ENCODE measurements around the gene NEK10.
A peak's percentile ranks its signal among the peaks of the same experiment; 100 is the strongest.

The NEK10 gene

DNA sequence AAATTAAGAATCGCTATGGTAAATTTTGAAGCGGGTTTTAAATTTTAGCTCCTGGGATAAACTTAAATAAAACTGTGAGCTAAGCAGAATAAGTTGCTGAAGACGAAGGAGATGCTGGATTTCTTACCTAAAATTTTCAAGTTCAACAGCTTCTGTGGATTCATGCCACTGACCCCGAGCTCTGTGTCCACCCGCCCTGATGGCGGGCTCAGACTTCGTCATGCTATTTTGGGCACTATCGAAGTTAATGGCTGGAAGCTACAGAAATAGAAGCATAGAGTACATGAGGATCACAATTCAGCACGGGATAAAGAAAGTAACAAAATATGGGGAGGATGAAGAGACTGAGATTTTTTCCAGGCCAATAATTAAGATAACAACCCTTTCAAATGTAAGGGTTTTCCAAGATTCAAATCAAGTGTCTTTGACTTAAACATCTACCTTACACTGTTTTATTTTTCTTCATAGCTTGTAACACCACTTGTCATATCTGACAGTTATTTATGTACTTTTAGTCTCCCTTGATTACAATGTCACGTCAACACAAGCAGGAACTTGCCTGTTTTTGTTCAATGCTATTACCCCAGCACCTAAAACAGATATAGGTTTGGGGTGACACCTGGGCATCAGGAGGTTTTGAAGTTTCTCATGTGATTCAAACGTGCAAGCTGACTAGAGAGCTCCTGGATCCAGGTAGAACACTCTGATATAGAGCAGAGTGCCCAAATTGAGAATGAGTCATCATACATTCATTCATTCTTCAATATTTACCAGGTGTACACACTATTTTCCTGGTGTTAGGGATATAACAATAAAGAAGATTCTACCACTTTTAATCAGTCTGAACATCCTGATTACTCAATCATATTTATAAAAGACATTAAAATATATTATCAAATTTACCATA is 23.0 kb downstream of the NEK10 start:
- no peak overlapping the region for H3K4me3 ChIP-seq (ENCODE audit: low read depth, low read length)
- TF ChIP-seq MYC (IDR thresholded peaks at IDR 0.05; ENCODE audit: low read depth, low read length) (no peak), POLR2A (IDR thresholded peaks at IDR 0.05; ENCODE audit: extremely low read depth, insufficient read length) (no peak)
- TF ChIP-seq, protein P1, sequence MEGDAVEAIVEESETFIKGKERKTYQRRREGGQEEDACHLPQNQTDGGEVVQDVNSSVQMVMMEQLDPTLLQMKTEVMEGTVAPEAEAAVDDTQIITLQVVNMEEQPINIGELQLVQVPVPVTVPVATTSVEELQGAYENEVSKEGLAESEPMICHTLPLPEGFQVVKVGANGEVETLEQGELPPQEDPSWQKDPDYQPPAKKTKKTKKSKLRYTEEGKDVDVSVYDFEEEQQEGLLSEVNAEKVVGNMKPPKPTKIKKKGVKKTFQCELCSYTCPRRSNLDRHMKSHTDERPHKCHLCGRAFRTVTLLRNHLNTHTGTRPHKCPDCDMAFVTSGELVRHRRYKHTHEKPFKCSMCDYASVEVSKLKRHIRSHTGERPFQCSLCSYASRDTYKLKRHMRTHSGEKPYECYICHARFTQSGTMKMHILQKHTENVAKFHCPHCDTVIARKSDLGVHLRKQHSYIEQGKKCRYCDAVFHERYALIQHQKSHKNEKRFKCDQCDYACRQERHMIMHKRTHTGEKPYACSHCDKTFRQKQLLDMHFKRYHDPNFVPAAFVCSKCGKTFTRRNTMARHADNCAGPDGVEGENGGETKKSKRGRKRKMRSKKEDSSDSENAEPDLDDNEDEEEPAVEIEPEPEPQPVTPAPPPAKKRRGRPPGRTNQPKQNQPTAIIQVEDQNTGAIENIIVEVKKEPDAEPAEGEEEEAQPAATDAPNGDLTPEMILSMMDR (IDR thresholded peaks at IDR 0.05; ENCODE audit: low read depth, low read length) = no peak
- TF ChIP-seq, protein P2, sequence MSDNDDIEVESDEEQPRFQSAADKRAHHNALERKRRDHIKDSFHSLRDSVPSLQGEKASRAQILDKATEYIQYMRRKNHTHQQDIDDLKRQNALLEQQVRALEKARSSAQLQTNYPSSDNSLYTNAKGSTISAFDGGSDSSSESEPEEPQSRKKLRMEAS (IDR thresholded peaks at IDR 0.05; ENCODE audit: low read depth, low read length) = no peak
- no peak for DNase-seq (ENCODE audit: low read depth)

- peak; percentile 61 for DNase-seq (ENCODE audit: low read depth)
- TF ChIP-seq POLR2A (IDR thresholded peaks at IDR 0.05; ENCODE audit: extremely low read depth, insufficient read length) (no peak), MYC (IDR thresholded peaks at IDR 0.05; ENCODE audit: low read depth, low read length) (peak; percentile 29; the same call in 1 of the 2 replicates)
- TF ChIP-seq, protein P2 (IDR thresholded peaks at IDR 0.05; ENCODE audit: low read depth, low read length) = no peak
- TF ChIP-seq, protein P1 (IDR thresholded peaks at IDR 0.05; ENCODE audit: low read depth, low read length) = no peak
Measured at GRCh38 chr3:27345493-27345892, 23.7 kb downstream of the NEK10 start.

GRCh38 chr3:27345045-27345444 is 24.1 kb downstream of the NEK10 start:
- no peak for TF ChIP-seq POLR2A (IDR thresholded peaks at IDR 0.05; ENCODE audit: extremely low read depth, insufficient read length)
- TF ChIP-seq MYC (IDR thresholded peaks at IDR 0.05; ENCODE audit: low read depth, low read length) = no peak
- TF ChIP-seq, protein P1 (IDR thresholded peaks at IDR 0.05; ENCODE audit: low read depth, low read length) = no peak
- TF ChIP-seq, protein P2 (IDR thresholded peaks at IDR 0.05; ENCODE audit: low read depth, low read length) = no peak
- no peak overlapping the region for H3K4me3 ChIP-seq (ENCODE audit: low read depth, low read length)
- DNase-seq (ENCODE audit: low read depth) = no peak

More at GRCh38 chr3:27345493-27345892, 23.7 kb downstream of the NEK10 start:
- no peak overlapping the region for H3K4me3 ChIP-seq (ENCODE audit: low read depth, low read length)

DNA sequence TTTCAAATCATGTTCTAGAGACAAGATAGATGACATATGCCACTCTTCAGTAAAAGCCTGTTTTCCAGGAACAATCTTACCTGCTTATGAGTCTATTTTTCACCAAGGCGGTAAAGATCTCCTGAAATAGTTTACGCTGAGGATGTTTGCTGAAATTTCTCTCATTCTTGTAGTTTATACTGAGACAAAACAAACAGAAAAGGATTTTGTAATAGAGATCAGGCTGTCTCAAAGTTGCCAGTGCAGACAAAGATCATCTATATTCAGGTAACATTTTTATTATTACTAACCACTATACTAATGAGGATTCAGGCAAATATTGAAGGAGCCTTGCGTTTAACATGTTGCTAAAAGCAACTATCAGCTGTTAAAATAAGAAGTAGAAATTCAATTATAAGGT is 25.0 kb downstream of the NEK10 start:
- no peak for DNase-seq (ENCODE audit: low read depth)
- no peak overlapping the region for H3K4me3 ChIP-seq (ENCODE audit: low read depth, low read length)
- TF ChIP-seq, protein P1 (IDR thresholded peaks at IDR 0.05; ENCODE audit: low read depth, low read length) = no peak
- TF ChIP-seq, protein P2 (IDR thresholded peaks at IDR 0.05; ENCODE audit: low read depth, low read length) = no peak
- TF ChIP-seq MYC (IDR thresholded peaks at IDR 0.05; ENCODE audit: low read depth, low read length) = no peak
- no peak for TF ChIP-seq POLR2A (IDR thresholded peaks at IDR 0.05; ENCODE audit: extremely low read depth, insufficient read length)

GRCh38 chr3:27342267-27342666 is 26.9 kb downstream of the NEK10 start:
- DNase-seq (ENCODE audit: low read depth) = no peak
- no peak overlapping the region for H3K4me3 ChIP-seq (ENCODE audit: low read depth, low read length)
- TF ChIP-seq, protein P1 (IDR thresholded peaks at IDR 0.05; ENCODE audit: low read depth, low read length) = no peak
- TF ChIP-seq, protein P2 (IDR thresholded peaks at IDR 0.05; ENCODE audit: low read depth, low read length) = no peak
- no peak for TF ChIP-seq POLR2A (IDR thresholded peaks at IDR 0.05; ENCODE audit: extremely low read depth, insufficient read length)
- TF ChIP-seq MYC (IDR thresholded peaks at IDR 0.05; ENCODE audit: low read depth, low read length) = no peak
